GM12864 (cell line): ENCODE data around the gene NLGN1.

Source experiments
- DNase-seq: peaks from one replicate; pipeline ENCODE4 v3.0.0-alpha.2; 2011; ENCODE audit warnings: low read depth
- H3K4me3 ChIP-seq: 2 replicates; pipeline ENCODE4 v1.5.1; 2011; ENCODE audit warnings: mild to moderate bottlenecking, low read depth, low read length, control low read depth
- TF ChIP-seq, protein P1 (sequence below): IDR thresholded peaks from 2 replicates; pipeline ENCODE4 v1.5.1; 2011; ENCODE audit warnings: low read depth, mild to moderate bottlenecking, moderate library complexity, low read length, control low read depth, inconsistent platforms; ENCODE audit errors: missing control alignments

NLGN1 gene

DNA sequence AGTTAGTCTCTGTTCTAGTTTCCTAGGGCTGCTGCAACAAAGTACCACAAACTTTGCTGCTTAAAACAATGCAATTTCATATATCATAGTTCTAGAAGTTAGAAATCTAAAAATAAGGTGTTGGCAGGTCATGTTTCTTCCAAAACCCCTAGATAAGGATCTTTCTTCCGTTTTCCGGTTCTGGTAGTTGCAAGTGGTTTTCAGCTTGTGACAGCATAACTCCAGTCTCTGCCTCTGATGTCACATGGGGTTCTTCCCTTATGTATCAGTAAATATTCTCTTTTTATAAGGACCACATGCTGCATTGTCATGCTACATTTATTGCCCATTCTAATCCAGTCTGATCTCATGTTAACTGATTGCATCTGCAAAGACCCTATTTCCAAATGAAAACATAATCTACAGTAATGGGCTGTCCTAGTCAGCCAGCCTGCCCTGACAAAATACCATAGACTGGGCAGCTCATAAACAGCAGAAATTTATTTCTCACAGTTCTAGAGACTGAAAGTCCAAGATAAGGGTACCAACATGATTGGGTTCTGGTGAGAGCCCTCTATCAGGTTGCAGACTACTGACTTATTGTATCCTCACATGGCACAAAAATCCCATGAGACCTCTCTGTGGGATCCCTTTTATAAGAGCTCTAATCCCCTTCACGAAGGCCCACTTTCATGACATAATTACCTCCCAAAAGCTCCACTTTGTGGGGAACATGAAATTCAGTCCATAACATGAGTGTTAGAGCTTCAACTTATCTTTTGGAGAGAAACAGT, 819.6 kb downstream of the NLGN1 start:
- no peak for DNase-seq
- no peak overlapping the region for H3K4me3 ChIP-seq
- TF ChIP-seq, protein P1, sequence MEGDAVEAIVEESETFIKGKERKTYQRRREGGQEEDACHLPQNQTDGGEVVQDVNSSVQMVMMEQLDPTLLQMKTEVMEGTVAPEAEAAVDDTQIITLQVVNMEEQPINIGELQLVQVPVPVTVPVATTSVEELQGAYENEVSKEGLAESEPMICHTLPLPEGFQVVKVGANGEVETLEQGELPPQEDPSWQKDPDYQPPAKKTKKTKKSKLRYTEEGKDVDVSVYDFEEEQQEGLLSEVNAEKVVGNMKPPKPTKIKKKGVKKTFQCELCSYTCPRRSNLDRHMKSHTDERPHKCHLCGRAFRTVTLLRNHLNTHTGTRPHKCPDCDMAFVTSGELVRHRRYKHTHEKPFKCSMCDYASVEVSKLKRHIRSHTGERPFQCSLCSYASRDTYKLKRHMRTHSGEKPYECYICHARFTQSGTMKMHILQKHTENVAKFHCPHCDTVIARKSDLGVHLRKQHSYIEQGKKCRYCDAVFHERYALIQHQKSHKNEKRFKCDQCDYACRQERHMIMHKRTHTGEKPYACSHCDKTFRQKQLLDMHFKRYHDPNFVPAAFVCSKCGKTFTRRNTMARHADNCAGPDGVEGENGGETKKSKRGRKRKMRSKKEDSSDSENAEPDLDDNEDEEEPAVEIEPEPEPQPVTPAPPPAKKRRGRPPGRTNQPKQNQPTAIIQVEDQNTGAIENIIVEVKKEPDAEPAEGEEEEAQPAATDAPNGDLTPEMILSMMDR: no peak

DNA sequence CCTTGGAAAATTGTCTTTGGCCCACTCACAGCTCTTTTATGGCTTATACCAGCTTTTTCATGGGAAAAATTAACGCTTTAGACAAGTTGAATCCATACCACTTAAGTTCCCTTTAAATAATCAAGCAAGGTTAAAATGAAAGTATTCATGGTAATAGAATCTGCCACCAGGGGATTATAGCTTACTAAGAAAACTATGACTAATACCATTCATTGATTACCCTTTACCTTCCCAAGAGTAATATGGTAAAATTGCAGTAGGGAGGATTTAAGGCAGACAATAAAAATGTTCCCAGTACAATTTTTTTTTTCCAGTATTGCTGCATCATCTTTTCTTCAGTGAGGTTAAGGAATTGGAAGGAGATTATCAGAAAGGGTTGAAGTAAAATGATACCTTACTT, 820.5 kb downstream of the NLGN1 start:
- TF ChIP-seq, protein P1: no peak
- H3K4me3 ChIP-seq: no peak overlapping the region
- DNase-seq: no peak

DNA sequence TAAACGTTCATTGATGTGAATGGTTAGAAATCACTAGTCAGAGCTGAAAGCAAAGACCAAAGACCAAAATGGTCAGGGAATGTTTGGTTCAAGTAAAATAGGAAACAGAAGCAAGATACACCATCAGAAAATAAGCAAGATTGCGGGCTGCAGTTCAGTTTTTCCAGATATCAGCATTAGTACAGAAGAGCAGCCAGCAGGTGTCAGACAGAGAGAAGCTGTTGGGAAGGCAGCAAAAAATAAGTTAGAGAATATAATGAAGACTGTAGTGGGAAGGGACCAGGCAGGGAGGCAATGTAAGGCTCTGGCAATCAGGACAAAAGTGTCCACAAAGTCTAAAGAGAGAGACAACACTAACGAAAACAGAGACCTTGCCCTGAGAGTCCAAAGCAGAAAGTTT, 822.2 kb downstream of the NLGN1 start:
- TF ChIP-seq, protein P1: no peak
- no peak overlapping the region for H3K4me3 ChIP-seq
- no peak for DNase-seq

- DNase-seq: no peak
- TF ChIP-seq, protein P1: no peak
Measured at GRCh38 chr3:174220775-174221554, 823.4 kb downstream of the NLGN1 start.

DNA sequence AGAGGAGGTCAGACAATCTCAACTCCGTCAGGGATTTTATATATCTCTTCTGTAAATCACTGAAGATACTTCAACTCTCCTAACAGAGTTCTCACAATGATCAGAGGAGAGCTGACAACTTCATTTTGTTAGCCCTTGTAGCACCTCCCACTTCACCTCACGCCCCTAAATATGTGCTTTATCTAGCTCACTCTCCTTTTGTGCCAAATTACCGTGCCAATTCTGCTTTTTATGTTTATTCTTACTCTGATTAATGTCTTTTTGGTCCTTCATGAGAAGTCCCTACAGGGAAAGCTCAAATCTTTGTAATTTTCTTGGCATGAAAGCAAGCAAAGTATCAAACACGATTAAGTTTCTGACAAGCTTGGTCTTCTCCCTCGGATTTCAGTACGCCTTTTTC, 825.5 kb downstream of the NLGN1 start:
- TF ChIP-seq, protein P1: no peak
- no peak overlapping the region for H3K4me3 ChIP-seq
- DNase-seq: no peak

More at GRCh38 chr3:174220775-174221554, 823.4 kb downstream of the NLGN1 start:
- H3K4me3 ChIP-seq: no peak overlapping the region

- no peak for DNase-seq
- TF ChIP-seq, protein P1: no peak
- H3K4me3 ChIP-seq: no peak overlapping the region
Measured at GRCh38 chr3:174223626-174224025, 826.1 kb downstream of the NLGN1 start.
